Measurements from ENCODE around the gene POLE2. TPM values are rescaled to one million over a fixed set of nuclear protein-coding genes. Genes with fewer than 3 reads are reported as not detected.
A peak's percentile ranks its signal among the peaks of the same experiment; 100 is the strongest.

Gene POLE2
- total and polyA plus RNA-seq, 5 donors from 2014 or later, result 1.6 to 2.5 (median 2.2) TPM

DNA sequence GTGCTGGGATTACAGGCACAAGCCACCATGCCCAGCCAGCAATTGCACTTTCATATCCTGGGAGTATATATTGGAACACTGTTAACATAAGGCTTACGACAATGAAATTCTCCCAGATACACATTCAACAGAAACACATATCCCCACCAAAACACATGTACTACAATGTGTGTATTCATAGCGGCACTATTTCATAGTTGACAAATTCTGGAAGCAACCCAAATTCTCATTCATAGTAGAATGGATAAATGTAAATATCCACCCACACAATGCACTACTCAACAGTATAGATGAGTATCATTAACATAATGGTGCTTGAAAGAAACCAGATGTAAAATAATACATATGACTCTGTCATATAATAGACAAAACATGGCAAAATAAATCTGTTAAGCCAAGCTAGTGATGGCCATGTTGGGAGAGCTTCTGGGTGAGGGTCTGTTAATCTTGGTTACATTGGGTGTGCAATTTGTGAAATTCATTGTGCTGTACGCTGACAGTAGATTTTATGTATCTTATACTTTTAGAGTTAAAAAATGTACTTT is 50.4 kb downstream of the POLE2 start:
- H3K36me3 Mint-ChIP-seq, result peaks cover 22% of the 10 kb centered on the region
- H3K36me3 ChIP-seq (ENCODE audit: control insufficient read depth, insufficient read depth, low read length), result no peaks in the 10 kb centered on the region
- peaks cover 33 to 73% (median 57%) of the 10 kb centered on the region in 4 donors for H3K4me1 Mint-ChIP-seq
- no peak for DNase-seq
- H3K4me3 ChIP-seq (ENCODE audit: low read depth, low read length), result no peak overlapping the region
- peak overlapping the region in 2 of 3 donors; percentile 29 to 99 for H3K27ac Mint-ChIP-seq
- H3K27ac ChIP-seq (ENCODE audit: insufficient read depth, low read length, poor library complexity, severe bottlenecking), result no peak overlapping the region
- no peak for ATAC-seq (ENCODE audit: low read depth in 2 of 2)
- no peaks in the 10 kb centered on the region for H3K27me3 ChIP-seq (ENCODE audit: control insufficient read depth, insufficient read depth, low read length)
- no peaks in the 10 kb centered on the region for H3K9me3 Mint-ChIP-seq
- H3K9me3 ChIP-seq (ENCODE audit: control insufficient read depth in 2 of 2, low read length in 2 of 2), result no peaks in the 10 kb centered on the region
- peaks cover 6% of the 10 kb centered on the region for H3K27me3 Mint-ChIP-seq
- H3K4me3 Mint-ChIP-seq, result peak overlapping the region in 3 of 4 donors; percentile 49 to 99 (median 51)
- H3K4me1 ChIP-seq (ENCODE audit: control insufficient read depth, insufficient read depth, low read length, poor library complexity, severe bottlenecking), result peaks cover 33% of the 10 kb centered on the region

- ATAC-seq (ENCODE audit: low read depth in 2 of 2), result no peak
- H3K4me3 ChIP-seq (ENCODE audit: low read depth, low read length), result peak overlapping the region; percentile 33
- H3K36me3 ChIP-seq (ENCODE audit: control insufficient read depth, insufficient read depth, low read length), result no peaks in the 10 kb centered on the region
- H3K27me3 ChIP-seq (ENCODE audit: control insufficient read depth, insufficient read depth, low read length), result no peaks in the 10 kb centered on the region
- Mint-ChIP-seq H3K4me3 (peak overlapping the region; percentile 97 to 100 (median 99)), H3K27me3 (peaks cover 6% of the 10 kb centered on the region), H3K36me3 (peaks cover 22% of the 10 kb centered on the region), H3K4me1 (peaks cover 32 to 71% (median 55%) of the 10 kb centered on the region in 4 donors), H3K9me3 (no peaks in the 10 kb centered on the region), H3K27ac (peak overlapping the region; percentile 75 to 99 (median 97))
- peaks cover 32% of the 10 kb centered on the region for H3K4me1 ChIP-seq (ENCODE audit: control insufficient read depth, insufficient read depth, low read length, poor library complexity, severe bottlenecking)
- no peaks in the 10 kb centered on the region for H3K9me3 ChIP-seq (ENCODE audit: control insufficient read depth in 2 of 2, low read length in 2 of 2)
- peak overlapping the region; percentile 98 for H3K27ac ChIP-seq (ENCODE audit: insufficient read depth, low read length, poor library complexity, severe bottlenecking)
- DNase-seq, result no peak
Observed at GRCh38 chr14:49636866-49637265, 51.1 kb downstream of the POLE2 start.

DNA sequence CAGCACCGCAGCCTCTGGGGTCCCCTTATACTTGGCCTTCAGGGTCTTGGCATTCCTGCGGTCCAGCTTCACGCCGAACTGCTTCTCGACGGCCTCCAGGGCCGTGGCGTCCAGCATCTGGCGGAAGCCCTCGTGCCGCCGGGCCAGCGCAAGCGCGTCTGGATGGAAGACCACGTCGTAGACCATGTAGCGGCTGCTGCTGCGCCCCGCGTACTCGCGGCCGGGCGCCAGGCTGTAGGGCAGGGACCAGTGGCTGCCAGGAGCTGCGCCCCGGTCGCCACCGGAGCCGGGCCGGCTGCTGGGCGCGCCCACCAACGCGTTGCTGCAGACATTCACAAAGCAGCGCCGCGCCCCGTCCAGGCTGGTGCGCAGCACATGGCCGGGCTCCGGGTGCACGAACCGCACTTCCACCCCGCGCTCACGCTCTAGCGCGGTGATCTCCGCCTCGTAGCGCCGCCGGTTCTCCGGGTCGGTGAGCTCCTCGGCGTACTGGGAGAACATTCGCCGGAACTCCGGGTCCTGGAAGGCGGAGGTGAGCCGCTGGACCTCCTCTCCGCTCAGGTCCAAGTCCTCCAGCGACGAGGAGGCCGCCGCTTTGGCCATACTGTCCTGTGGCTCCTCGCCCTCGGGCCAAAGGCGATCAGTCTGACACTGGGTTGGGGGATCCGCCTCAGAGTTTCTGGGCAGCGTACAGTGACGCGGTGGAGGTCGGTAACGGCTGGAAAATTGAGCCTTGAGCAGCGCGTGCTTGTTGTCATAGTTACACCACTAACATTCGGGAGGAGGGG is 53.3 kb downstream of the POLE2 start, which contains the start of gene DNAAF2:
Gene DNAAF2 (minus strand): TSS at position 698 of the 788 bp plus-strand sequence. CDS start 95 bp downstream, at position 603.
- H3K4me1 Mint-ChIP-seq, result peaks cover 26 to 69% (median 44%) of the 10 kb centered on the region in 4 donors
- peaks cover 43% of the 10 kb centered on the region for H3K4me1 ChIP-seq (ENCODE audit: control insufficient read depth, insufficient read depth, low read length, poor library complexity, severe bottlenecking)

DNA sequence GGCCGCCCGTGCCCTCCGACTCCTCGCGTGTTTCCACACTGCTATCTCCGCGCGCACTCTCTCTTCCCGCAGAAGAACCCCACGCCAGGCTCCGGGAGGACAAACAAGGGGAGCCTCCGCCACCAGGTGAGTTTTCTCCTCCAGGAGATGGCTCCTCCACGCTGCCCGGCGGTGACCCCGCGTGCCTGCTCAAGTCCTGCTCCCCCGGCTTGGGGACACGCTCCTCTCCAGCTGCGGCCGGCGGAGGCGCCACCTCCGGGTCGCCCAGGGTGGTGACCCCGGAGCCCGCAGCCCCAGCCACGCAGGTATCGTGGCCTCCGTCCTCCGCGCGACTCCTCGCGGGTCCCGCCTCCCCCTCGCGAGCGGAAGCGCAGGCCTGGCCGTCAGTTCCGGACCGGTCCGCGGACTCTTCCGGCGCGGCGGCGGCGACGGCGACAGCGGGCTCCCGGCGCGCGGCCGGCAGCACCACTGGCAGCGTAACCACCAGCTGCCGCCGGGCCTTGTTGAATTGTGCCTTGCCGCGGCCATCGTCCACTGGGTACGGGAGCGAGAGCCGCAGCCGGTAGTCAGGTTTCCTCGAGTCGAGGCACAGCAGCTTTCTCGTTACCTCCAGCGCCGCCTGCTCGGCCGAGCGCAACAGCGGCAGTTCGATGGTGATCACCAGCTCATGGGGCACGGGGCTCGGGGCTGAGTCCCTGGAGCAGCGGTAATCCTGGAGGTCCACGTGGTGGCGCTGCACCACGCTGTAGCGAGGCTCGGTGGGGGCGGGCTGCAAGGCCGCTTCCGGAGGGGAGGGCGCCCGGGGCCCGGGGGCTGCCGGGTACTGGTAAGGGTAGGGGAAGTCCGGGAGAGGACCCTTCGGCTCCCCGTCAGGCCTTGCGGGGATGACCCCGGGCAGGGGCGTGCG is 54.1 kb downstream of the POLE2 start:
- Mint-ChIP-seq H3K27me3 (peaks cover 6% of the 10 kb centered on the region), H3K4me1 (peaks cover 18 to 68% (median 41%) of the 10 kb centered on the region in 4 donors), H3K4me3 (peak overlapping the region; percentile 97 to 100 (median 98)), H3K36me3 (peaks cover 16% of the 10 kb centered on the region), H3K9me3 (no peaks in the 10 kb centered on the region), H3K27ac (peak overlapping the region; percentile 86 to 99 (median 97))
- Histone ChIP-seq H3K27ac (ENCODE audit: insufficient read depth, low read length, poor library complexity, severe bottlenecking) (peak overlapping the region; percentile 98), H3K9me3 (ENCODE audit: control insufficient read depth in 2 of 2, low read length in 2 of 2) (no peaks in the 10 kb centered on the region), H3K4me1 (ENCODE audit: control insufficient read depth, insufficient read depth, low read length, poor library complexity, severe bottlenecking) (peaks cover 44% of the 10 kb centered on the region), H3K4me3 (ENCODE audit: low read depth, low read length) (peak overlapping the region; percentile 99), H3K27me3 (ENCODE audit: control insufficient read depth, insufficient read depth, low read length) (no peaks in the 10 kb centered on the region), H3K36me3 (ENCODE audit: control insufficient read depth, insufficient read depth, low read length) (no peaks in the 10 kb centered on the region)
- peak; percentile 88 to 97 (median 94) for DNase-seq
- ATAC-seq (ENCODE audit: low read depth in 2 of 2), result peak; percentile 85 to 87

More for the DNA sequence above, 53.3 kb downstream of the POLE2 start, which contains the start of gene DNAAF2:
- peak within 1 kb of the TSS; percentile 82 for H3K4me3 ChIP-seq (ENCODE audit: low read depth, low read length)
- Mint-ChIP-seq H3K27ac (peak within 1 kb of the TSS; percentile 95 to 99 (median 97)), H3K9me3 (no peaks in the 10 kb centered on the region), H3K27me3 (peaks cover 6% of the 10 kb centered on the region), H3K36me3 (peaks cover 19% of the 10 kb centered on the region), H3K4me3 (peak within 1 kb of the TSS; percentile 97 to 100 (median 99))
- ATAC-seq (ENCODE audit: low read depth in 2 of 2) (peak; percentile 43 to 50), DNase-seq (peak; percentile 62 to 76 (median 74))
- H3K27me3 ChIP-seq (ENCODE audit: control insufficient read depth, insufficient read depth, low read length), result no peaks in the 10 kb centered on the region
- no peaks in the 10 kb centered on the region for H3K9me3 ChIP-seq (ENCODE audit: control insufficient read depth in 2 of 2, low read length in 2 of 2)
- H3K36me3 ChIP-seq (ENCODE audit: control insufficient read depth, insufficient read depth, low read length), result no peaks in the 10 kb centered on the region
- peak within 1 kb of the TSS; percentile 98 for H3K27ac ChIP-seq (ENCODE audit: insufficient read depth, low read length, poor library complexity, severe bottlenecking)

DNA sequence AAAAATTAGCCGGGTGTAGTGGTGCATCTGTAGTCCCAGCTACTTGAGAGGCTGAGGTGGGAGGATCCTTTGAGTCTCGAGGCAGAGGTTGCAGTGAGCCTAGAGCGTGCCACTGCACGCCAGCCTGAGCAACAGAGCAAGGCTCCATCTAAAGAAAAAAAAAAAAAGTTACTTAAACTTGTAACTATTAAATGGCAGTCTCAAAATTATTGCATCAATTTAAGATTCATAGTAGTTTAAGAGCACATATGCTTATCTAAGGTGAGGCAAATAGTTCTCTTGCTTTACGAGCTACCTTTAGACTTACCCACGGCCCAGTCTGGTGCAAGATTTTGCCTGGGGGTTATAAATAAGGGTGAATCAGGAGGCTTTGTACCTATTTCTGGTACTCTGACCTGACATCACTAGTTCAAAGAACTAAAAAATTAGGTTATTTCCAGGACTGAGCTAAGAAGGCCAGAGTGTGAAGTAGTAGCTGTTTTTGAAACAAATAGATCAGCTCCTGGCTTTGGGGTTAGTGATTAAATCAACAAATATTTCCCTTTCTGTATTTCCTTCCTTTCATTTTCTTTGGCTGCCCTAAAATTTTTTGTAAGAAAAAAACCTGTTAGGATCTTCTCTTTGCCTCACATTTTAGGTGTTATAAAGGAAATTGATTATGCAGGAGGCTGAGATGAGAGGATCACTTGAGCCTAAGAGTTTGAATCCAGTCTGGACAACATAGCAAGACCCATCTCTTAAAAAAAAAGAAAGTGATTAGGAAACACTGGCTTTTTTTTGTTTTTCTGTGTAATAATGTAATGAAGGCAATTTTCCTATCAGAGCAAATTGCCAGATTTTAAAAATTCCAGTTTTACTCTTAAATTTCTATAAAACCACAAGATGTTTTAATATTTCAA is 63.8 kb downstream of the POLE2 start:
- DNase-seq (no peak), ATAC-seq (ENCODE audit: low read depth in 2 of 2) (no peak)
- no peaks in the 10 kb centered on the region for H3K9me3 ChIP-seq (ENCODE audit: control insufficient read depth in 2 of 2, low read length in 2 of 2)
- peak overlapping the region; percentile 83 for H3K4me3 ChIP-seq (ENCODE audit: low read depth, low read length)
- H3K4me1 Mint-ChIP-seq, result peaks cover 29 to 74% (median 51%) of the 10 kb centered on the region in 4 donors
- peak overlapping the region; percentile 99 to 100 (median 99) for H3K4me3 Mint-ChIP-seq
- H3K27ac Mint-ChIP-seq, result peak overlapping the region; percentile 81 to 90 (median 88)
- H3K36me3 ChIP-seq (ENCODE audit: control insufficient read depth, insufficient read depth, low read length), result peaks cover 4% of the 10 kb centered on the region
- H3K36me3 Mint-ChIP-seq, result peaks cover 5% of the 10 kb centered on the region
- peaks cover 47% of the 10 kb centered on the region for H3K4me1 ChIP-seq (ENCODE audit: control insufficient read depth, insufficient read depth, low read length, poor library complexity, severe bottlenecking)
- peaks cover 4% of the 10 kb centered on the region for H3K27me3 Mint-ChIP-seq
- no peaks in the 10 kb centered on the region for H3K27me3 ChIP-seq (ENCODE audit: control insufficient read depth, insufficient read depth, low read length)
- peak overlapping the region; percentile 99 for H3K27ac ChIP-seq (ENCODE audit: insufficient read depth, low read length, poor library complexity, severe bottlenecking)
- no peaks in the 10 kb centered on the region for H3K9me3 Mint-ChIP-seq

DNA sequence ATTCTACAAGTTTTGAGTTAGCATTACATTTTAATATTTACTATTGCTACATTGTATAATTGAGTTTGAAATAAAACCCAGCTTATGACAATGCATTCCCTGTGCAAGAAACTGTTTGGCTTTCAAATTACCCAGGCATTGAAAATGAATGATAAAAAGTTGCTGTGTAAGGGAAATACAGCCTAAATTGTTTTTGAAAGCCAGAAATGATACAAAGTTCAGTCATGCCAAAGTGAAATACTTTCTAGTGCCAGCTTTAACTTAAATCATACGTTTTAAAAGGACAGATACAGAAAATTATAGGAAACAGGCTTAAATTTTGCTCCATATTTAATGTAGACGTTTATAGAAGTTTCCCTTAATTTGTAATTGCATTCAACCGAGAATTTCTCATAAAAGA is 64.6 kb downstream of the POLE2 start:
- peaks cover 37 to 74% (median 52%) of the 10 kb centered on the region in 4 donors for H3K4me1 Mint-ChIP-seq
- H3K36me3 Mint-ChIP-seq, result peaks cover 10% of the 10 kb centered on the region
- H3K27ac Mint-ChIP-seq, result peak overlapping the region in 2 of 3 donors; percentile 81 to 90
- H3K4me3 Mint-ChIP-seq, result peak overlapping the region; percentile 99 to 100 (median 99)
- Histone ChIP-seq H3K36me3 (ENCODE audit: control insufficient read depth, insufficient read depth, low read length) (peaks cover 11% of the 10 kb centered on the region), H3K4me1 (ENCODE audit: control insufficient read depth, insufficient read depth, low read length, poor library complexity, severe bottlenecking) (peaks cover 55% of the 10 kb centered on the region), H3K27me3 (ENCODE audit: control insufficient read depth, insufficient read depth, low read length) (no peaks in the 10 kb centered on the region), H3K9me3 (ENCODE audit: control insufficient read depth in 2 of 2, low read length in 2 of 2) (no peaks in the 10 kb centered on the region), H3K27ac (ENCODE audit: insufficient read depth, low read length, poor library complexity, severe bottlenecking) (peak overlapping the region; percentile 99), H3K4me3 (ENCODE audit: low read depth, low read length) (peak overlapping the region; percentile 83)
- no peaks in the 10 kb centered on the region for H3K9me3 Mint-ChIP-seq
- ATAC-seq (ENCODE audit: low read depth in 2 of 2) (no peak), DNase-seq (no peak)
- H3K27me3 Mint-ChIP-seq, result peaks cover 4% of the 10 kb centered on the region
